ENCODE results near the gene SCFD2. TPM values are rescaled to one million over a fixed set of nuclear protein-coding genes. Genes with fewer than 3 reads are reported as not detected.
A peak's percentile ranks its signal among the peaks of the same experiment; 100 is the strongest.

SCFD2 gene
- total RNA-seq, 1 donor from 2014 or later: 22.8 TPM

DNA sequence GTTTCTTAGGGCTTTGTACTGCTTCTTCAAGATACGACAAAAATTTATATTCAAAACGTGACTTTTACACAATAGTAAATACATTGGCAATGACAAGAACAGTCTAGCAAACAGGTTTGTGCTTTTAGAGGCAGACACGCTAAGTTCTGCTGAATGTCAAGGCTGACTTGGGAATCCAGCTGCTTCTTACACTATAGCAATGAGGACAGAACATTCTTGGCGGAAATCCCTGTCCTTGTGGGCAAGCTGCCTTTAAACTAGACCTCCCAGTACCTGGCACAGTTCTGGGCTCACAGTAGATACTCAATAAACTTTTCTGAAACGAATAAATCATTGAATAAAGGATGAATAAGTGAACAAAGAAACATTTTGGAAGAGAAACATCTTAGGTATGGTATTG lies 355.5 kb downstream of the SCFD2 start:
- H3K9me3 ChIP-seq: no peaks in the 10 kb centered on the region
- H3K4me1 ChIP-seq: peaks cover 0 to 30% of the 10 kb centered on the region in 2 donors
- intact Hi-C loops (cut with DNase I): loop anchor here (5.0 to 10.0 kb wide), 2 partner anchors 367 to 534 kb away; partner anchors contain the start of gene FIP1L1
- peak overlapping the region in 1 of 2 donors; percentile 16 for H3K27ac ChIP-seq
- DNase-seq (ENCODE audit: low spot score in 2 of 2): no peak
- H3K4me3 ChIP-seq: no peak overlapping the region
- TF ChIP-seq, protein P1, sequence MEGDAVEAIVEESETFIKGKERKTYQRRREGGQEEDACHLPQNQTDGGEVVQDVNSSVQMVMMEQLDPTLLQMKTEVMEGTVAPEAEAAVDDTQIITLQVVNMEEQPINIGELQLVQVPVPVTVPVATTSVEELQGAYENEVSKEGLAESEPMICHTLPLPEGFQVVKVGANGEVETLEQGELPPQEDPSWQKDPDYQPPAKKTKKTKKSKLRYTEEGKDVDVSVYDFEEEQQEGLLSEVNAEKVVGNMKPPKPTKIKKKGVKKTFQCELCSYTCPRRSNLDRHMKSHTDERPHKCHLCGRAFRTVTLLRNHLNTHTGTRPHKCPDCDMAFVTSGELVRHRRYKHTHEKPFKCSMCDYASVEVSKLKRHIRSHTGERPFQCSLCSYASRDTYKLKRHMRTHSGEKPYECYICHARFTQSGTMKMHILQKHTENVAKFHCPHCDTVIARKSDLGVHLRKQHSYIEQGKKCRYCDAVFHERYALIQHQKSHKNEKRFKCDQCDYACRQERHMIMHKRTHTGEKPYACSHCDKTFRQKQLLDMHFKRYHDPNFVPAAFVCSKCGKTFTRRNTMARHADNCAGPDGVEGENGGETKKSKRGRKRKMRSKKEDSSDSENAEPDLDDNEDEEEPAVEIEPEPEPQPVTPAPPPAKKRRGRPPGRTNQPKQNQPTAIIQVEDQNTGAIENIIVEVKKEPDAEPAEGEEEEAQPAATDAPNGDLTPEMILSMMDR (IDR thresholded peaks at IDR 0.05): no peak
- no peaks in the 10 kb centered on the region for H3K36me3 ChIP-seq
- no peaks in the 10 kb centered on the region for H3K27me3 ChIP-seq

- H3K27ac ChIP-seq: no peak overlapping the region
- H3K4me3 ChIP-seq: no peak overlapping the region
- no peaks in the 10 kb centered on the region for H3K9me3 ChIP-seq
- H3K4me1 ChIP-seq: peaks cover 0 to 25% of the 10 kb centered on the region in 2 donors
- no peaks in the 10 kb centered on the region for H3K27me3 ChIP-seq
- TF ChIP-seq, protein P1 (IDR thresholded peaks at IDR 0.05): no peak
- DNase-seq (ENCODE audit: low spot score in 2 of 2): no peak
- intact Hi-C loops (cut with DNase I): loop anchor here (5.0 to 10.0 kb wide), 2 partner anchors 367 to 535 kb away; partner anchors contain the start of gene FIP1L1
- no peaks in the 10 kb centered on the region for H3K36me3 ChIP-seq
Observed at GRCh38 chr4:53009824-53010223, 356.0 kb downstream of the SCFD2 start.

- intact Hi-C loops (cut with DNase I): no loop called here
- no peak overlapping the region for H3K27ac ChIP-seq
- H3K4me3 ChIP-seq: no peak overlapping the region
- H3K9me3 ChIP-seq: no peaks in the 10 kb centered on the region
- H3K4me1 ChIP-seq: peaks cover 0 to 14% of the 10 kb centered on the region in 2 donors
- DNase-seq (ENCODE audit: low spot score in 2 of 2): no peak
- TF ChIP-seq, protein P1 (IDR thresholded peaks at IDR 0.05): no peak
- no peaks in the 10 kb centered on the region for H3K36me3 ChIP-seq
- H3K27me3 ChIP-seq: no peaks in the 10 kb centered on the region
Observed at GRCh38 chr4:53007024-53007423, 358.8 kb downstream of the SCFD2 start.

- no peaks in the 10 kb centered on the region for H3K36me3 ChIP-seq
- no peak for DNase-seq (ENCODE audit: low spot score in 2 of 2)
- TF ChIP-seq, protein P1 (IDR thresholded peaks at IDR 0.05): no peak
- H3K27ac ChIP-seq: no peak overlapping the region
- H3K4me1 ChIP-seq: peaks cover 0 to 2% of the 10 kb centered on the region in 2 donors
- intact Hi-C loops (cut with DNase I): no loop called here
- no peaks in the 10 kb centered on the region for H3K9me3 ChIP-seq
- H3K27me3 ChIP-seq: no peaks in the 10 kb centered on the region
- no peak overlapping the region for H3K4me3 ChIP-seq
Observed at GRCh38 chr4:53005808-53006207, 360.1 kb downstream of the SCFD2 start.

DNA sequence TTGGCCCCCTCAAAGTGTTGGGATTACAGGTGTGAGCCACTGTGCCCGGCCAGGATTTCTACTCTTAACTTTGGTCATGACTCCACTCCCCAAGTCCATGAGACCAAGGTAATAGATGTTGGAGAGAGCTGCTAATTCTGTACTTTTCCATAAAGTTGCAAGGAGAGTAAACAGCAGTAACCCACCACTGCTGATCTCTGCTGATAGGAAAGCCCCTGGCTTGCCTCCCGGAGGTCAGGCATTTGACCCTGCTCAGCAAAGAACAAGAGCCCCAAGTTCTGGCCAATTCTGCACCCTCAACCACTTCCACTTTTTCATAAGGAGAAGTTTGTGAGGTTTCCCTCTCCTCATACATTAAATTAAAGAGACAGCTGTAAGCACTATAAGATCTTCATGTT lies 360.7 kb downstream of the SCFD2 start:
- H3K27me3 ChIP-seq: no peaks in the 10 kb centered on the region
- TF ChIP-seq, protein P1 (IDR thresholded peaks at IDR 0.05): no peak
- no peaks in the 10 kb centered on the region for H3K4me1 ChIP-seq
- no peaks in the 10 kb centered on the region for H3K36me3 ChIP-seq
- intact Hi-C loops (cut with DNase I): no loop called here
- no peak for DNase-seq (ENCODE audit: low spot score in 2 of 2)
- H3K27ac ChIP-seq: no peak overlapping the region
- no peaks in the 10 kb centered on the region for H3K9me3 ChIP-seq
- no peak overlapping the region for H3K4me3 ChIP-seq
